ENCODE measurements around the gene PRTN3.
"Not testable (repeated sequence)": the region's sequence is repeated elsewhere in the genome, so short reads cannot be mapped to it uniquely, and the experiment has no call there.

Gene PRTN3

GRCh38 chr19:843836-844545 is 3.2 kb downstream of the PRTN3 start:
- Histone ChIP-seq H3K36me3 (no peaks in the 10 kb centered on the region), H3K4me3 (ENCODE audit: low read depth, low read length) (peak overlapping the region; percentile 38), H3K9me3 (ENCODE audit: severe bottlenecking) (no peaks in the 10 kb centered on the region), H3K27me3 (ENCODE audit: insufficient read depth, low read depth, severe bottlenecking) (no peaks in the 10 kb centered on the region), H3K27ac (no peak overlapping the region)
- DNase-seq = no peak
- TF ChIP-seq, protein P1, sequence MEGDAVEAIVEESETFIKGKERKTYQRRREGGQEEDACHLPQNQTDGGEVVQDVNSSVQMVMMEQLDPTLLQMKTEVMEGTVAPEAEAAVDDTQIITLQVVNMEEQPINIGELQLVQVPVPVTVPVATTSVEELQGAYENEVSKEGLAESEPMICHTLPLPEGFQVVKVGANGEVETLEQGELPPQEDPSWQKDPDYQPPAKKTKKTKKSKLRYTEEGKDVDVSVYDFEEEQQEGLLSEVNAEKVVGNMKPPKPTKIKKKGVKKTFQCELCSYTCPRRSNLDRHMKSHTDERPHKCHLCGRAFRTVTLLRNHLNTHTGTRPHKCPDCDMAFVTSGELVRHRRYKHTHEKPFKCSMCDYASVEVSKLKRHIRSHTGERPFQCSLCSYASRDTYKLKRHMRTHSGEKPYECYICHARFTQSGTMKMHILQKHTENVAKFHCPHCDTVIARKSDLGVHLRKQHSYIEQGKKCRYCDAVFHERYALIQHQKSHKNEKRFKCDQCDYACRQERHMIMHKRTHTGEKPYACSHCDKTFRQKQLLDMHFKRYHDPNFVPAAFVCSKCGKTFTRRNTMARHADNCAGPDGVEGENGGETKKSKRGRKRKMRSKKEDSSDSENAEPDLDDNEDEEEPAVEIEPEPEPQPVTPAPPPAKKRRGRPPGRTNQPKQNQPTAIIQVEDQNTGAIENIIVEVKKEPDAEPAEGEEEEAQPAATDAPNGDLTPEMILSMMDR (IDR thresholded peaks at IDR 0.05; ENCODE audit: low read depth, low read length) = no peak

- H3K27ac ChIP-seq = no peak overlapping the region
- TF ChIP-seq, protein P1 (IDR thresholded peaks at IDR 0.05; ENCODE audit: low read depth, low read length) = no peak
- no peaks in the 10 kb centered on the region for H3K36me3 ChIP-seq
- H3K27me3 ChIP-seq (ENCODE audit: insufficient read depth, low read depth, severe bottlenecking) = no peaks in the 10 kb centered on the region
- no peak for DNase-seq
- H3K4me3 ChIP-seq (ENCODE audit: low read depth, low read length) = no peak overlapping the region
- no peaks in the 10 kb centered on the region for H3K9me3 ChIP-seq (ENCODE audit: severe bottlenecking)
Observed at GRCh38 chr19:844546-844971, 3.8 kb downstream of the PRTN3 start.

DNA sequence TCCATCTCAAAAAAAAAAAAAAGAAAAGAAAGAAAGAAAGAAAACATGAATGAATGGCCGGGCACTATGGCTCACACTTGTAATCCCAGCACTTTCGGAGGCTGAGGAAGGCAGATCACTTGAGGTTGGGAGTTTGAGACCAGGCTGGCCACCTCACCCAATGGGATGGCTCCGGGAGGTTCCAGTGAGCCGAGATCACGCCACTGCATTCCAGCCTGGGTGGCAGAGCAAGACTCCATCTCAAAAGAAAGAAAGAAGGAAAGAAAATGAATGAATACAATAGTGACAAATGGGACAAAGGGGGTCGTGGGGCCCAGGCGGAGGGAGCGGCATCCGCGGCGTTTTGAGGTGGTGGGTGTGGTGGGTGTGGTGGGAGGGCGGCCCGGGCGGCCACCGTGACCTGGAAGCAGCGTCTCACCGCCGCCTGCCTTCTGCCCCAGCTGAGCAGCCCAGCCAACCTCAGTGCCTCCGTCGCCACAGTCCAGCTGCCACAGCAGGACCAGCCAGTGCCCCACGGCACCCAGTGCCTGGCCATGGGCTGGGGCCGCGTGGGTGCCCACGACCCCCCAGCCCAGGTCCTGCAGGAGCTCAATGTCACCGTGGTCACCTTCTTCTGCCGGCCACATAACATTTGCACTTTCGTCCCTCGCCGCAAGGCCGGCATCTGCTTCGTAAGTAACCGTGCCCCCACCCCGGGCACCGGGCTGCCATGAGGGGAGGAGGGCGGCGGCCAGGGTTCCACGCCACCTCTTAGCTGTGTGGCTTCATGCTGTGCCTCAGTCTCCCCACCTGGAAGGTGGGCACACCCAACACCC is 5.1 kb downstream of the PRTN3 start:
- H3K27me3 ChIP-seq (ENCODE audit: insufficient read depth, low read depth, severe bottlenecking) = no peaks in the 10 kb centered on the region
- no peak for DNase-seq
- H3K36me3 ChIP-seq = no peaks in the 10 kb centered on the region
- no peaks in the 10 kb centered on the region for H3K9me3 ChIP-seq (ENCODE audit: severe bottlenecking)
- H3K27ac ChIP-seq = no peak overlapping the region
- TF ChIP-seq, protein P1 (IDR thresholded peaks at IDR 0.05; ENCODE audit: low read depth, low read length) = no peak
- no peak overlapping the region for H3K4me3 ChIP-seq (ENCODE audit: low read depth, low read length)

DNA sequence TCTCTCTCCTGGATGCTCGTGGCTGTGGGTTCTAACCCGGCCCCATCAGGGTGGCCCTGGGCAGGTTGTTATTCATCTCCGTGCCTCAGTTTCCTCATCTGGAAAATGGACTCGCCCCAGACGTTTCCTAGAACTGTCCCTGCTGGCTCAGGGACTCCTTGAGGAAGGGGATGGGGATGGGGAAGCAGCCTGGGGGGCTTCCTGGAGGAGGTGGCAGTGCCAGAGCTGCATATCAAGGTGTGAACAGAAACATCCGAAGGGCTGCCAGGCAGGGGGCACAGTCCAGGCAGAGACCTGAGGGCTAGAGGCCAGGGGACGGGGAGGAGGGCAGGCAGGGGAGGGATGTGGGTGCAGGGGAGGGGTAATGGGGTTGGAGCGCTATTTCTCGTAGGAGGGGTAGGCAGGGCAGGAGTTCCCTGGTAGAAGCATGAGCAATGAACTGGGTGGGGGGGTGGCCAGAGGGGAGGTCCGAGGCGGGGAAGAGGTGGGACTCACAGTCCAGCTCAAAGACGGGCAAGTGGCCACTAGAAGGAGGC is 7.7 kb downstream of the PRTN3 start:
- DNase-seq = no peak
- no peak overlapping the region for H3K27ac ChIP-seq
- TF ChIP-seq, protein P1 (IDR thresholded peaks at IDR 0.05; ENCODE audit: low read depth, low read length) = no peak
- H3K27me3 ChIP-seq (ENCODE audit: insufficient read depth, low read depth, severe bottlenecking) = no peaks in the 10 kb centered on the region
- H3K4me3 ChIP-seq (ENCODE audit: low read depth, low read length) = no peak overlapping the region
- no peaks in the 10 kb centered on the region for H3K9me3 ChIP-seq (ENCODE audit: severe bottlenecking)
- no peaks in the 10 kb centered on the region for H3K36me3 ChIP-seq

DNA sequence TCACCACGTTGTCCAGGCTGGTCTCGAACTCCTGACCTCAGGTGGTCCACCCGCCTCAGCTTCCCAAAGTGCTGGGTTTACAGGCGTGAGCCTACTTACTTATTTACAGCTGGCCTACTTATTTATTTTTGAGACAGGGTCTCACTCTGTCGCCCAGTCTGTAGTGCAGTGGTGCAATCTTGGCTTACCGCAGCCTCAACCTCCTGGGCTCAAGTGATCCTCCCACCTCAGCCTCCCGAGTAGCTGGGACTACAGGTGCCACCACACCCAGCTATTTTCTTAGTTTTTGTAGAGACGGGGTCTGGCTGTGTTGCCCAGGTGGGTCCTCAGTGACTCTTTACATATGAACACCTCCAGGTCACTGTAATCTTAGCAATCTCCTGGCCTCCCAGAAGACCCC is 8.4 kb downstream of the PRTN3 start:
- not testable (repeated sequence) for DNase-seq; H3K9me3 ChIP-seq (ENCODE audit: severe bottlenecking); H3K4me3 ChIP-seq (ENCODE audit: low read depth, low read length); H3K27ac ChIP-seq; H3K27me3 ChIP-seq (ENCODE audit: insufficient read depth, low read depth, severe bottlenecking); H3K36me3 ChIP-seq

All from WERI-Rb-1 (cell line).